IMR-90 (cell line): ENCODE measurements around the gene ARHGEF12. TPM values are rescaled to one million over a fixed set of nuclear protein-coding genes. Genes with fewer than 3 reads are reported as not detected.

Experiments
- ATAC-seq: fragments of 200-7000 bp; cut with Tn5 transposase; 2 replicates; pipeline ENCODE4 v1.9.1; 2020; ENCODE audit warnings: low read depth, mild to moderate bottlenecking, moderate library complexity
- BruUV-seq: library from RNA; stranded (reverse); fragments of 400-500 nt; replicated peaks from 2 replicates; lab custom pipeline; 2021; lab: Mats Ljungman, UMichigan
- CTCF ChIA-PET: fragments of 300-600 bp; formaldehyde crosslinking; extraction: SDS; loops from one replicate; lab custom pipeline; 2021; ENCODE audit warnings: antibody characterized with exemption; lab: Yijun Ruan, JAX
- POLR2A ChIA-PET: fragments of 300-600 bp; sonication (Branson Sonifier 250); formaldehyde crosslinking; loops from one replicate; lab custom pipeline; 2022; ENCODE audit warnings: antibody characterized with exemption; ENCODE audit not compliant: unreplicated experiment; lab: Charles Lee
- DNase-seq: peaks from one replicate; pipeline ENCODE4 v3.0.0; 2013
- H2AFZ ChIP-seq: replicated peaks from 2 replicates; pipeline ENCODE3; 2013; ENCODE audit warnings: low read length, mild to moderate bottlenecking; ENCODE audit not compliant: poor library complexity
- H2AK5ac ChIP-seq: 2 replicates; pipeline ENCODE4 v1.6.1; 2013; ENCODE audit warnings: low read depth, low read length, inconsistent platforms
- H2AK9ac ChIP-seq: replicated peaks from 2 replicates; pipeline ENCODE3; 2013; ENCODE audit warnings: mild to moderate bottlenecking, low read depth, low read length, moderate library complexity; ENCODE audit not compliant: poor library complexity
- H2BK120ac ChIP-seq: 2 replicates; pipeline ENCODE4 v1.6.1; 2013; ENCODE audit warnings: low read depth, low read length, inconsistent platforms
- H2BK15ac ChIP-seq: 3 replicates; pipeline ENCODE4 v1.6.1; 2013; ENCODE audit warnings: low read depth, low read length, inconsistent platforms
- H2BK20ac ChIP-seq: 2 replicates; pipeline ENCODE4 v1.6.1; 2013; ENCODE audit warnings: low read depth, mild to moderate bottlenecking, inconsistent platforms, low read length, moderate library complexity
- H2BK5ac ChIP-seq: 2 replicates; pipeline ENCODE4 v1.6.1; 2013; ENCODE audit warnings: mild to moderate bottlenecking, low read depth, low read length, inconsistent platforms; ENCODE audit not compliant: poor library complexity, severe bottlenecking
- H3K14ac ChIP-seq: replicated peaks from 2 replicates; pipeline ENCODE4 v1.6.1; 2013; ENCODE audit warnings: low read depth, low read length, inconsistent platforms
- H3K18ac ChIP-seq: 2 replicates; pipeline ENCODE4 v1.6.1; 2013; ENCODE audit warnings: low read depth, low read length, control low read depth
- H3K23ac ChIP-seq: 2 replicates; pipeline ENCODE4 v1.6.1; 2013; ENCODE audit warnings: low read depth, low read length, inconsistent platforms
- H3K27ac ChIP-seq: 2 replicates; pipeline ENCODE4 v1.5.1; 2013; ENCODE audit warnings: mild to moderate bottlenecking, control low read depth, low read length; ENCODE audit not compliant: insufficient read depth
- H3K27me3 ChIP-seq: 2 replicates; pipeline ENCODE4 v1.6.1; 2013; ENCODE audit warnings: low read length; ENCODE audit not compliant: control insufficient read depth, insufficient read depth
- H3K36me3 ChIP-seq: 2 replicates; pipeline ENCODE4 v1.6.1; 2013; ENCODE audit warnings: low read length, mixed read lengths; ENCODE audit not compliant: control insufficient read depth, insufficient read depth
- H3K4ac ChIP-seq: 2 replicates; pipeline ENCODE4 v1.6.1; 2013; ENCODE audit warnings: low read depth, low read length, inconsistent platforms
- H3K4me1 ChIP-seq: 2 replicates; pipeline ENCODE4 v1.6.1; 2013; ENCODE audit warnings: low read length, mixed read lengths; ENCODE audit not compliant: control insufficient read depth, insufficient read depth
- H3K4me2 ChIP-seq: 2 replicates; pipeline ENCODE4 v1.6.1; 2013; ENCODE audit warnings: low read depth, mild to moderate bottlenecking, control low read depth, low read length, moderate library complexity
- H3K4me3 ChIP-seq: 2 replicates; pipeline ENCODE4 v1.5.1; 2013; ENCODE audit warnings: low read depth, mild to moderate bottlenecking, control low read depth, low read length, moderate library complexity; ENCODE audit not compliant: insufficient read depth
- H3K56ac ChIP-seq: 2 replicates; pipeline ENCODE4 v1.6.1; 2013; ENCODE audit warnings: low read length, inconsistent platforms; ENCODE audit not compliant: insufficient read depth; ENCODE audit errors: extremely low read depth
- H3K79me1 ChIP-seq, 2 experiments: 2 replicates each; pipeline ENCODE4 v1.6.1; 2013; ENCODE audit warnings: low read length in 2 of 2, inconsistent platforms in 1 of 2, low read depth in 1 of 2
- H3K9ac ChIP-seq: 2 replicates; pipeline ENCODE4 v1.6.1; 2013; ENCODE audit warnings: low read depth, low read length, control low read depth
- H3K9me1 ChIP-seq: 2 replicates; pipeline ENCODE4 v1.6.1; 2013; ENCODE audit warnings: low read length, inconsistent platforms; ENCODE audit not compliant: insufficient read depth
- H3K9me3 ChIP-seq: 2 replicates; pipeline ENCODE4 v1.6.1; 2013; ENCODE audit warnings: low read length; ENCODE audit not compliant: control insufficient read depth, insufficient read depth
- H4K20me1 ChIP-seq: 2 replicates; pipeline ENCODE4 v1.6.1; 2013; ENCODE audit warnings: low read length, inconsistent platforms; ENCODE audit not compliant: insufficient read depth
- H4K5ac ChIP-seq: 2 replicates; pipeline ENCODE4 v1.6.1; 2013; ENCODE audit warnings: mild to moderate bottlenecking, low read depth, low read length, control low read depth
- H4K8ac ChIP-seq, 2 experiments: 2 replicates each; pipeline ENCODE4 v1.6.1; 2013; ENCODE audit warnings: low read depth in 2 of 2, low read length in 2 of 2, control low read depth in 1 of 2, inconsistent platforms in 1 of 2
- H4K91ac ChIP-seq: 2 replicates; pipeline ENCODE4 v1.6.1; 2013; ENCODE audit warnings: low read depth, low read length, inconsistent platforms; ENCODE audit not compliant: insufficient read depth
- BHLHE40 ChIP-seq: fragments of 150-350 bp; IDR thresholded peaks from 2 replicates; pipeline ENCODE4 v1.6.1; 2016; ENCODE audit warnings: mild to moderate bottlenecking, low read depth, low read length
- CEBPB ChIP-seq: IDR thresholded peaks from 2 replicates; pipeline ENCODE4 v1.6.1; 2012; ENCODE audit warnings: low read depth, low read length, improper control_type of control experiment
- CHD1 ChIP-seq: IDR thresholded peaks from 2 replicates; pipeline ENCODE4 v1.6.1; 2012; ENCODE audit warnings: low read depth, low read length, improper control_type of control experiment
- FOS ChIP-seq: fragments of 150-350 bp; IDR thresholded peaks from 2 replicates; pipeline ENCODE4 v1.6.1; 2016; ENCODE audit warnings: low read depth, low read length
- MAFK ChIP-seq: IDR thresholded peaks from 2 replicates; pipeline ENCODE4 v1.6.1; 2012; ENCODE audit warnings: low read depth, low read length, improper control_type of control experiment
- MAZ ChIP-seq: IDR thresholded peaks from 2 replicates; pipeline ENCODE4 v1.6.1; 2012; ENCODE audit warnings: low read depth, mild to moderate bottlenecking, low read length, improper control_type of control experiment, moderate library complexity, borderline replicate concordance
- MXI1 ChIP-seq: IDR thresholded peaks from 2 replicates; pipeline ENCODE4 v1.6.1; 2012; ENCODE audit warnings: low read depth, mild to moderate bottlenecking, low read length, moderate library complexity, borderline replicate concordance
- NFE2L2 ChIP-seq: fragments of 150-350 bp; IDR thresholded peaks from 2 replicates; pipeline ENCODE4 v1.6.1; 2016; ENCODE audit warnings: low read depth, mild to moderate bottlenecking, low read length
- POLR2A ChIP-seq: IDR thresholded peaks from 2 replicates; pipeline ENCODE4 v1.6.1; 2012; ENCODE audit warnings: mild to moderate bottlenecking, low read depth, low read length
- RAD21 ChIP-seq: IDR thresholded peaks from 2 replicates; pipeline ENCODE4 v1.6.1; 2012; ENCODE audit warnings: low read length, improper control_type of control experiment
- RCOR1 ChIP-seq: IDR thresholded peaks from 2 replicates; pipeline ENCODE4 v1.6.1; 2012; ENCODE audit warnings: mild to moderate bottlenecking, low read length, improper control_type of control experiment; ENCODE audit not compliant: insufficient replicate concordance
- RFX5 ChIP-seq: IDR thresholded peaks from 2 replicates; pipeline ENCODE4 v1.8.0; 2012; ENCODE audit warnings: low read depth, mild to moderate bottlenecking, low read length, moderate library complexity
- SMC3 ChIP-seq: fragments of 150-350 bp; IDR thresholded peaks from 2 replicates; pipeline ENCODE4 v1.6.1; 2016; ENCODE audit warnings: low read depth, mild to moderate bottlenecking, antibody characterized with exemption, low read length, moderate library complexity
- WGBS, 2 experiments: methylation state at CpG; one replicate each; pipeline versions ENCODE4 v1.1.5 to v1.1.7; 2013; ENCODE audit warnings: missing lambda C conversion rate in 2 of 2; ENCODE audit not compliant: insufficient read length in 1 of 2; ENCODE audit errors: extremely low coverage in 2 of 2; 5-methylcytosine and 5-hydroxymethylcytosine counted together
- dilution Hi-C: fragments of 300-500 bp; cut with HindIII; formaldehyde crosslinking; loops from one replicate; pipeline ENCODE4 v1.14.3; 2018; ENCODE audit warnings: low sequenced_read_pairs; ENCODE audit not compliant: unreplicated experiment
- in situ Hi-C: fragments of 300-500 bp; cut with MboI; formaldehyde crosslinking; loops from 3 replicates; pipeline ENCODE4 v1.14.3; 2019; ENCODE audit warnings: low sequenced_read_pairs, inconsistent platforms, mixed read lengths
- intact Hi-C: fragments of 100-400 bp; cut with micrococcal nuclease; formaldehyde crosslinking; loops from 2 replicates; pipeline ENCODE4 v1.10.0; 2022
- polyA plus RNA-seq, 3 experiments: library from polyadenylated mRNA; depleted of rRNA; stranded (reverse); fragments of >200 nt; gene quantifications; 2 replicates each; pipeline ENCODE4 v1.2.3, GENCODE V29; 2012; ENCODE audit warnings: low replicate concordance in 1 of 3
- total RNA-seq: library from RNA; depleted of rRNA; stranded (reverse); fragments of >200 nt; gene quantifications from 2 replicates; pipeline ENCODE4 v1.2.3, GENCODE V29; 2012
- TF ChIP-seq, protein P1 (sequence below): fragments of 150-350 bp; IDR thresholded peaks from 2 replicates; pipeline ENCODE4 v1.6.1; 2016; ENCODE audit warnings: low read depth, mild to moderate bottlenecking, low read length, moderate library complexity, borderline replicate concordance
- TF ChIP-seq, protein P2 (sequence below): conservative IDR thresholded peaks from 2 replicates; pipeline ENCODE4 v1.5.1; 2012; ENCODE audit warnings: mild to moderate bottlenecking, low read depth, low read length, improper control_type of control experiment
- TF ChIP-seq, protein P3 (sequence below): fragments of 150-350 bp; IDR thresholded peaks from 2 replicates; pipeline ENCODE4 v1.6.1; 2017; ENCODE audit warnings: mild to moderate bottlenecking, antibody characterized with exemption, low read length, low read depth

Gene ARHGEF12
- total and polyA plus RNA-seq, 2 of the 4 experiments (the other 2 are of a cell fraction) = 25.5 to 115 TPM

DNA sequence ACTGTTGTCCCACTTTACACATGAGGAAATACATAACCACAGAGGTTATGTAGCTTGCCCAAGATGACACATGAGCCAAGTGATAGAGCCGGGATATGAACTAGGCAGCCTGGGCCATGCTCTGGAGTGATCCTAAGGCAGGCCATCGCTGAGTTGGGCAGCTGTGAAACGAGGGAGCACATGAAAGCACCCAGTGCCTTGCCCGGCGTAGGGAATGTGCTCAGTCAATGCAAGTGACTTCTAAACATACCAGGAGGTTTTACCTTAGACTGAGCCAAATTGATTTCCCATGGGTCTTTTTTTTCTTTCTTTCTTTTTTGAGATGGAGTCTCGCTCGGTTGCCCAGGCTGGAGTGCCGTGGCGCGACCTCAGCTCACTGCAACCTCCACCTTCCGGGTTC lies 185.8 kb downstream of the ARHGEF12 start:
- Histone ChIP-seq H4K91ac (no peak overlapping the region), H4K5ac (no peak overlapping the region), H2AK9ac (no peak overlapping the region), H3K9ac (no peak overlapping the region), H3K79me1 (no peaks in the 10 kb centered on the region), H3K9me1 (peaks cover 6% of the 10 kb centered on the region; the same call in 1 of the 2 replicates), H2BK20ac (no peak overlapping the region), H2AFZ (no peak overlapping the region), H3K9me3 (no peaks in the 10 kb centered on the region), H3K18ac (no peak overlapping the region), H3K36me3 (no peaks in the 10 kb centered on the region), H3K27ac (no peak overlapping the region), H3K23ac (no peak overlapping the region), H2BK120ac (no peak overlapping the region), H3K56ac (no peak overlapping the region), H3K4me1 (peaks cover 6% of the 10 kb centered on the region; the same call in 1 of the 2 replicates), H3K4me3 (no peak overlapping the region), H3K27me3 (peaks cover 2% of the 10 kb centered on the region; the same call in 1 of the 2 replicates), H4K8ac (no peak overlapping the region), H2AK5ac (no peak overlapping the region), H3K14ac (no peak overlapping the region), H2BK5ac (no peak overlapping the region), H3K4ac (no peak overlapping the region), H4K20me1 (no peaks in the 10 kb centered on the region), H3K4me2 (no peak overlapping the region), H2BK15ac (no peak overlapping the region)
- CTCF ChIA-PET = interaction anchor here (0.7 kb wide), 1 partner anchor 293 kb away, joined by 3 read pairs; no protein-coding TSS in a partner anchor
- POLR2A ChIA-PET = no interaction called here
- dilution Hi-C loops (no loop called here), in situ Hi-C loops (no loop called here), intact Hi-C loops (no loop called here)
- TF ChIP-seq SMC3 (no peak), BHLHE40 (no peak), MXI1 (no peak), POLR2A (no peak), MAZ (no peak), RCOR1 (no peak), RFX5 (no peak), CHD1 (no peak), FOS (no peak), MAFK (no peak), CEBPB (no peak), RAD21 (no peak), NFE2L2 (no peak)
- TF ChIP-seq, protein P1, sequence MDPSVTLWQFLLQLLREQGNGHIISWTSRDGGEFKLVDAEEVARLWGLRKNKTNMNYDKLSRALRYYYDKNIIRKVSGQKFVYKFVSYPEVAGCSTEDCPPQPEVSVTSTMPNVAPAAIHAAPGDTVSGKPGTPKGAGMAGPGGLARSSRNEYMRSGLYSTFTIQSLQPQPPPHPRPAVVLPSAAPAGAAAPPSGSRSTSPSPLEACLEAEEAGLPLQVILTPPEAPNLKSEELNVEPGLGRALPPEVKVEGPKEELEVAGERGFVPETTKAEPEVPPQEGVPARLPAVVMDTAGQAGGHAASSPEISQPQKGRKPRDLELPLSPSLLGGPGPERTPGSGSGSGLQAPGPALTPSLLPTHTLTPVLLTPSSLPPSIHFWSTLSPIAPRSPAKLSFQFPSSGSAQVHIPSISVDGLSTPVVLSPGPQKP = no peak
- TF ChIP-seq, protein P2, sequence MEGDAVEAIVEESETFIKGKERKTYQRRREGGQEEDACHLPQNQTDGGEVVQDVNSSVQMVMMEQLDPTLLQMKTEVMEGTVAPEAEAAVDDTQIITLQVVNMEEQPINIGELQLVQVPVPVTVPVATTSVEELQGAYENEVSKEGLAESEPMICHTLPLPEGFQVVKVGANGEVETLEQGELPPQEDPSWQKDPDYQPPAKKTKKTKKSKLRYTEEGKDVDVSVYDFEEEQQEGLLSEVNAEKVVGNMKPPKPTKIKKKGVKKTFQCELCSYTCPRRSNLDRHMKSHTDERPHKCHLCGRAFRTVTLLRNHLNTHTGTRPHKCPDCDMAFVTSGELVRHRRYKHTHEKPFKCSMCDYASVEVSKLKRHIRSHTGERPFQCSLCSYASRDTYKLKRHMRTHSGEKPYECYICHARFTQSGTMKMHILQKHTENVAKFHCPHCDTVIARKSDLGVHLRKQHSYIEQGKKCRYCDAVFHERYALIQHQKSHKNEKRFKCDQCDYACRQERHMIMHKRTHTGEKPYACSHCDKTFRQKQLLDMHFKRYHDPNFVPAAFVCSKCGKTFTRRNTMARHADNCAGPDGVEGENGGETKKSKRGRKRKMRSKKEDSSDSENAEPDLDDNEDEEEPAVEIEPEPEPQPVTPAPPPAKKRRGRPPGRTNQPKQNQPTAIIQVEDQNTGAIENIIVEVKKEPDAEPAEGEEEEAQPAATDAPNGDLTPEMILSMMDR = no peak
- TF ChIP-seq, protein P3, sequence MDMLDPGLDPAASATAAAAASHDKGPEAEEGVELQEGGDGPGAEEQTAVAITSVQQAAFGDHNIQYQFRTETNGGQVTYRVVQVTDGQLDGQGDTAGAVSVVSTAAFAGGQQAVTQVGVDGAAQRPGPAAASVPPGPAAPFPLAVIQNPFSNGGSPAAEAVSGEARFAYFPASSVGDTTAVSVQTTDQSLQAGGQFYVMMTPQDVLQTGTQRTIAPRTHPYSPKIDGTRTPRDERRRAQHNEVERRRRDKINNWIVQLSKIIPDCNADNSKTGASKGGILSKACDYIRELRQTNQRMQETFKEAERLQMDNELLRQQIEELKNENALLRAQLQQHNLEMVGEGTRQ = no peak
- no TSS peak for BruUV-seq
- ATAC-seq (no peak), DNase-seq (no peak)
- WGBS, 2 experiments = 88% methylated on average over 3 of the region's 11 CpGs; no CpG with 5 or more reads in 1 of the 2 experiments
